Neural cell (in vitro differentiated cells): ENCODE results near the gene SPTBN1. TPM values are rescaled to one million over a fixed set of nuclear protein-coding genes. Genes with fewer than 3 reads are reported as not detected.

Source experiments
- H2AFZ ChIP-seq: fragments of 200-600, 300-800 bp; sonication (generic), shearing (Covaris generic); 2 replicates; pipeline ENCODE4 v1.6.0; 2014; ENCODE audit warnings: low read depth, mild to moderate bottlenecking, antibody characterized with exemption, low read length, moderate library complexity
- H3F3A ChIP-seq: fragments of 200-600 bp; shearing (Covaris generic); 2 replicates; pipeline ENCODE4 v1.6.1; 2016; ENCODE audit warnings: mild to moderate bottlenecking, moderate library complexity, mixed read lengths, antibody characterized with exemption, low read length; ENCODE audit not compliant: insufficient read depth, poor library complexity, severe bottlenecking
- H3K27ac ChIP-seq: fragments of 200-600, 300-800 bp; sonication (generic), shearing (Covaris generic); 2 replicates; pipeline ENCODE4 v1.5.1; 2014; ENCODE audit warnings: mild to moderate bottlenecking, low read length, moderate library complexity
- H3K27me3 ChIP-seq: fragments of 300-800, 200-600 bp; sonication (generic), shearing (Covaris generic); 2 replicates; pipeline ENCODE4 v1.6.0; 2014; ENCODE audit warnings: mild to moderate bottlenecking, low read depth, low read length, moderate library complexity; ENCODE audit not compliant: insufficient read depth
- H3K36me3 ChIP-seq: fragments of 300-800, 200-600 bp; sonication (generic), shearing (Covaris generic); 2 replicates; pipeline ENCODE4 v1.5.1; 2014; ENCODE audit warnings: mild to moderate bottlenecking, antibody characterized with exemption, low read length, moderate library complexity; ENCODE audit not compliant: insufficient read depth
- H3K4me2 ChIP-seq: fragments of 300-800, 200-600 bp; sonication (generic), shearing (Covaris generic); 2 replicates; pipeline ENCODE4 v1.6.0; 2014; ENCODE audit warnings: mild to moderate bottlenecking, low read length
- H3K4me3 ChIP-seq: fragments of 300-800, 200-600 bp; sonication (generic), shearing (Covaris generic); 2 replicates; pipeline ENCODE4 v1.5.1; 2014; ENCODE audit warnings: mild to moderate bottlenecking, low read length, moderate library complexity
- H3K79me2 ChIP-seq: fragments of 200-600 bp; shearing (Covaris generic); replicated peaks from 2 replicates; pipeline ENCODE4 v1.6.0; 2014; ENCODE audit warnings: mild to moderate bottlenecking, low read length, moderate library complexity; ENCODE audit not compliant: insufficient read depth
- H3K9ac ChIP-seq: fragments of 300-800, 200-600 bp; sonication (generic), shearing (Covaris generic); 2 replicates; pipeline ENCODE4 v1.6.1; 2016; ENCODE audit warnings: mild to moderate bottlenecking, low read length, mixed read lengths
- H3K9me2 ChIP-seq: fragments of 200-600 bp; shearing (Covaris generic); 2 replicates; pipeline ENCODE4 v1.6.1; 2016; ENCODE audit warnings: mild to moderate bottlenecking, low read length, mixed read lengths; ENCODE audit not compliant: insufficient read depth
- H3K9me3 ChIP-seq: fragments of 200-600, 300-800 bp; sonication (generic), shearing (Covaris generic); 2 replicates; pipeline ENCODE4 v1.6.1; 2016; ENCODE audit warnings: mild to moderate bottlenecking, mixed run types, low read length, moderate library complexity, mixed read lengths
- H4K20me1 ChIP-seq: fragments of 200-600 bp; shearing (Covaris generic); 2 replicates; pipeline ENCODE4 v1.6.1; 2016; ENCODE audit warnings: mild to moderate bottlenecking, mixed run types; ENCODE audit not compliant: insufficient read depth
- EP300 ChIP-seq: fragments of 450-650 bp; conservative IDR thresholded peaks from 2 replicates; pipeline ENCODE4 v1.6.1; 2014; ENCODE audit warnings: antibody characterized with exemption, mild to moderate bottlenecking, moderate library complexity; ENCODE audit not compliant: poor library complexity, severe bottlenecking
- MXI1 ChIP-seq: fragments of 450-650 bp; conservative IDR thresholded peaks from 2 replicates; pipeline ENCODE4 v1.6.1; 2014; ENCODE audit warnings: antibody characterized with exemption, mild to moderate bottlenecking; ENCODE audit not compliant: poor library complexity, severe bottlenecking
- POLR2AphosphoS5 ChIP-seq: IDR thresholded peaks from 2 replicates; pipeline ENCODE4 v1.6.1; 2012
- SMC3 ChIP-seq: fragments of 450-650 bp; conservative IDR thresholded peaks from 2 replicates; pipeline ENCODE4 v1.6.1; 2014; ENCODE audit warnings: antibody characterized with exemption, mild to moderate bottlenecking, moderate library complexity; ENCODE audit not compliant: poor library complexity
- TAF1 ChIP-seq: IDR thresholded peaks from 2 replicates; pipeline ENCODE4 v1.6.1; 2012; ENCODE audit warnings: low read depth
- polyA plus RNA-seq: library from polyadenylated mRNA; depleted of rRNA; stranded (reverse); fragments of >200 nt; gene quantifications from 2 replicates; pipeline ENCODE4 v1.2.3, GENCODE V29; 2014
- TF ChIP-seq, protein P1 (sequence below): IDR thresholded peaks from 2 replicates; pipeline ENCODE4 v1.6.1; 2012; ENCODE audit warnings: borderline replicate concordance

The SPTBN1 gene
- polyA plus RNA-seq, 1 donor from 2014 or later, result 92.1 TPM

GRCh38 chr2:54672590-54673456, 216.7 kb downstream of the SPTBN1 start:
- no peaks in the 10 kb centered on the region for H3K79me2 ChIP-seq
- no peaks in the 10 kb centered on the region for H3K9me3 ChIP-seq
- no peak overlapping the region for H2AFZ ChIP-seq
- no peak overlapping the region for H3K9ac ChIP-seq
- H3K27ac ChIP-seq, result no peak overlapping the region
- H3K27me3 ChIP-seq, result no peaks in the 10 kb centered on the region
- H3K36me3 ChIP-seq, result peaks cover 15% of the 10 kb centered on the region
- H3K4me2 ChIP-seq, result no peak overlapping the region
- H3F3A ChIP-seq, result no peaks in the 10 kb centered on the region
- no peaks in the 10 kb centered on the region for H4K20me1 ChIP-seq
- H3K4me3 ChIP-seq, result no peak overlapping the region
- H3K9me2 ChIP-seq, result no peaks in the 10 kb centered on the region
- TF ChIP-seq POLR2AphosphoS5 (no peak), MXI1 (no peak), TAF1 (no peak), EP300 (no peak), SMC3 (no peak)
- TF ChIP-seq, protein P1, sequence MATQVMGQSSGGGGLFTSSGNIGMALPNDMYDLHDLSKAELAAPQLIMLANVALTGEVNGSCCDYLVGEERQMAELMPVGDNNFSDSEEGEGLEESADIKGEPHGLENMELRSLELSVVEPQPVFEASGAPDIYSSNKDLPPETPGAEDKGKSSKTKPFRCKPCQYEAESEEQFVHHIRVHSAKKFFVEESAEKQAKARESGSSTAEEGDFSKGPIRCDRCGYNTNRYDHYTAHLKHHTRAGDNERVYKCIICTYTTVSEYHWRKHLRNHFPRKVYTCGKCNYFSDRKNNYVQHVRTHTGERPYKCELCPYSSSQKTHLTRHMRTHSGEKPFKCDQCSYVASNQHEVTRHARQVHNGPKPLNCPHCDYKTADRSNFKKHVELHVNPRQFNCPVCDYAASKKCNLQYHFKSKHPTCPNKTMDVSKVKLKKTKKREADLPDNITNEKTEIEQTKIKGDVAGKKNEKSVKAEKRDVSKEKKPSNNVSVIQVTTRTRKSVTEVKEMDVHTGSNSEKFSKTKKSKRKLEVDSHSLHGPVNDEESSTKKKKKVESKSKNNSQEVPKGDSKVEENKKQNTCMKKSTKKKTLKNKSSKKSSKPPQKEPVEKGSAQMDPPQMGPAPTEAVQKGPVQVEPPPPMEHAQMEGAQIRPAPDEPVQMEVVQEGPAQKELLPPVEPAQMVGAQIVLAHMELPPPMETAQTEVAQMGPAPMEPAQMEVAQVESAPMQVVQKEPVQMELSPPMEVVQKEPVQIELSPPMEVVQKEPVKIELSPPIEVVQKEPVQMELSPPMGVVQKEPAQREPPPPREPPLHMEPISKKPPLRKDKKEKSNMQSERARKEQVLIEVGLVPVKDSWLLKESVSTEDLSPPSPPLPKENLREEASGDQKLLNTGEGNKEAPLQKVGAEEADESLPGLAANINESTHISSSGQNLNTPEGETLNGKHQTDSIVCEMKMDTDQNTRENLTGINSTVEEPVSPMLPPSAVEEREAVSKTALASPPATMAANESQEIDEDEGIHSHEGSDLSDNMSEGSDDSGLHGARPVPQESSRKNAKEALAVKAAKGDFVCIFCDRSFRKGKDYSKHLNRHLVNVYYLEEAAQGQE, result no peak

GRCh38 chr2:54673501-54673998, 217.4 kb downstream of the SPTBN1 start:
- TF ChIP-seq, protein P1, result no peak
- peak; percentile 33 for TF ChIP-seq POLR2AphosphoS5
- Histone ChIP-seq H3K27ac (no peak overlapping the region), H3K4me2 (no peak overlapping the region), H3K79me2 (no peaks in the 10 kb centered on the region), H3K36me3 (peaks cover 13% of the 10 kb centered on the region), H3K27me3 (no peaks in the 10 kb centered on the region), H3F3A (no peaks in the 10 kb centered on the region), H3K9ac (no peak overlapping the region), H3K4me3 (no peak overlapping the region), H2AFZ (no peak overlapping the region), H4K20me1 (no peaks in the 10 kb centered on the region), H3K9me3 (no peaks in the 10 kb centered on the region), H3K9me2 (no peaks in the 10 kb centered on the region)
